B cell (primary cell): ENCODE results near the gene EP400.

Source experiments
- EZH2 ChIP-seq: IDR thresholded peaks from 2 replicates; pipeline ENCODE4 v1.6.1; 2012; ENCODE audit warnings: borderline replicate concordance, low read depth, mild to moderate bottlenecking, moderate library complexity, low read length; ENCODE audit not compliant: insufficient read depth, poor library complexity, severe bottlenecking
- TF ChIP-seq, protein P1 (sequence below): fragments of 200-600 bp; IDR thresholded peaks from one replicate; pipeline ENCODE4 v1.8.0; 2022; ENCODE audit warnings: antibody characterized with exemption, mild to moderate bottlenecking

DNA sequence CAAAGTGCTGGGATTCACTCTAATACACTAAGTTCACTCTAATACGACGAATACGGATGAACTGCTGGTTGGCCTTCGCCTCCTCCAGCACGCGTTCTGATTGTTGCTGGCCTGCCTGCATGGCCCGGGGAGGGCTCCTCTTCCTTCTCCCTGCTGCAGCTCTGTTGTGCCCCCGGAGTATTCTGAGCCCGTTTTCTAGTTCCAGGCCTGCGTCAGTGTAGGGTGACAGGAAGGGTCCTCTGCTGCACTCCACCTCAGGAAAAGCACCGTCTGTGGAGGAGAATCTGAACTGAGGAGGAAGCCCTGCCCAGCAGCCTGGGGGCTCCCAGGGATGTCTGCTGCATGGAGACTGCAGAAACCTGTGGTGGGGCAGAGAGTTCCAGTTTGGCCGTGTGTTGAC is 150.0 kb downstream of the EP400 start:
- TF ChIP-seq, protein P1, sequence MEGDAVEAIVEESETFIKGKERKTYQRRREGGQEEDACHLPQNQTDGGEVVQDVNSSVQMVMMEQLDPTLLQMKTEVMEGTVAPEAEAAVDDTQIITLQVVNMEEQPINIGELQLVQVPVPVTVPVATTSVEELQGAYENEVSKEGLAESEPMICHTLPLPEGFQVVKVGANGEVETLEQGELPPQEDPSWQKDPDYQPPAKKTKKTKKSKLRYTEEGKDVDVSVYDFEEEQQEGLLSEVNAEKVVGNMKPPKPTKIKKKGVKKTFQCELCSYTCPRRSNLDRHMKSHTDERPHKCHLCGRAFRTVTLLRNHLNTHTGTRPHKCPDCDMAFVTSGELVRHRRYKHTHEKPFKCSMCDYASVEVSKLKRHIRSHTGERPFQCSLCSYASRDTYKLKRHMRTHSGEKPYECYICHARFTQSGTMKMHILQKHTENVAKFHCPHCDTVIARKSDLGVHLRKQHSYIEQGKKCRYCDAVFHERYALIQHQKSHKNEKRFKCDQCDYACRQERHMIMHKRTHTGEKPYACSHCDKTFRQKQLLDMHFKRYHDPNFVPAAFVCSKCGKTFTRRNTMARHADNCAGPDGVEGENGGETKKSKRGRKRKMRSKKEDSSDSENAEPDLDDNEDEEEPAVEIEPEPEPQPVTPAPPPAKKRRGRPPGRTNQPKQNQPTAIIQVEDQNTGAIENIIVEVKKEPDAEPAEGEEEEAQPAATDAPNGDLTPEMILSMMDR: no peak
- TF ChIP-seq EZH2: no peak
